Measurements from ENCODE around the gene MRPS16.

DNA sequence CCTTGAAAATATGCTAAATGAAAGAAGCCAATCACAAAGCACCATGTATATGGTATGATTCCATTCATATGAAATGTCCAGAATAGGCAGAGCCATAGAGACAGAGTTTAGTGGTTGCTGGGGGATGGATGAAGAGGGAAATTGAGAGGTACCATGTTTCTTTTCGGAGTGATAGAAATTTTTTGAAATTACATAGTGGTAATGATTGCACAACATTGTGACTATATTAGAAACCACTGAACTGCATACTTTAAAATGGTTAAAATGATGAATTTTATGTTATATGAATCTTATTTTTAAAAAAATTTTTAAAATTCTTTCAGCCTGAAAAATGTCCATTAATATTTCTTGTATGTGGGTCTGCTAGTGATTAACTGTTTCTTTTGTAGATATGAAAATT, 31.5 kb downstream of the MRPS16 start:
- TF ChIP-seq EZH2 (IDR thresholded peaks at IDR 0.05; ENCODE audit: insufficient read depth, poor library complexity, severe bottlenecking) (no peak), EZH2phosphoT487 (IDR thresholded peaks at IDR 0.05; ENCODE audit: insufficient read depth, low read depth) (no peak)

Measured in GM23248 (cell line).